ENCODE data around the gene GNAQ.

GNAQ gene

GRCh38 chr9:78072586-78073199, 41.1 kb upstream of the GNAQ start:
- no peak for TF ChIP-seq CTCF (IDR thresholded peaks at IDR 0.05; ENCODE audit: low read depth, low read length, poor library complexity, severe bottlenecking)
- TF ChIP-seq EZH2phosphoT487 (IDR thresholded peaks at IDR 0.05; ENCODE audit: borderline replicate concordance, low read length) = no peak
- H3K4me1 ChIP-seq (ENCODE audit: control insufficient read depth, low read length) = peaks cover 3% of the 10 kb centered on the region
- no peak overlapping the region for H3K4me3 ChIP-seq (ENCODE audit: low read length)
- H3K27me3 ChIP-seq (ENCODE audit: control insufficient read depth, low read length) = no peaks in the 10 kb centered on the region
- no peak overlapping the region for H3K4me2 ChIP-seq (ENCODE audit: low read length)
- H3K79me2 ChIP-seq (ENCODE audit: control insufficient read depth, low read length) = no peaks in the 10 kb centered on the region
- no peaks in the 10 kb centered on the region for H4K20me1 ChIP-seq (ENCODE audit: control insufficient read depth, insufficient read depth, low read depth, low read length)
- no peaks in the 10 kb centered on the region for H3K9me3 ChIP-seq (ENCODE audit: control insufficient read depth, insufficient read depth, low read length)
- H3K9me2 ChIP-seq (replicated peaks; ENCODE audit: control insufficient read depth, low read length) = no peaks in the 10 kb centered on the region; the same call in 1 of the 2 replicates
- H3F3A ChIP-seq (ENCODE audit: control insufficient read depth, insufficient read depth) = no peaks in the 10 kb centered on the region
- H3K36me3 ChIP-seq (ENCODE audit: control insufficient read depth, low read length) = no peaks in the 10 kb centered on the region
- H3K27ac ChIP-seq (ENCODE audit: low read depth, low read length) = no peak overlapping the region

- no peaks in the 10 kb centered on the region for H3F3A ChIP-seq (ENCODE audit: control insufficient read depth, insufficient read depth)
- no peaks in the 10 kb centered on the region for H3K27me3 ChIP-seq (ENCODE audit: control insufficient read depth, low read length)
- no peaks in the 10 kb centered on the region for H3K79me2 ChIP-seq (ENCODE audit: control insufficient read depth, low read length)
- no peaks in the 10 kb centered on the region for H3K9me3 ChIP-seq (ENCODE audit: control insufficient read depth, insufficient read depth, low read length)
- no peak overlapping the region for H3K4me3 ChIP-seq (ENCODE audit: low read length)
- H3K36me3 ChIP-seq (ENCODE audit: control insufficient read depth, low read length) = no peaks in the 10 kb centered on the region
- H3K27ac ChIP-seq (ENCODE audit: low read depth, low read length) = no peak overlapping the region
- peaks cover 3% of the 10 kb centered on the region for H3K4me1 ChIP-seq (ENCODE audit: control insufficient read depth, low read length)
- H3K9me2 ChIP-seq (replicated peaks; ENCODE audit: control insufficient read depth, low read length) = no peaks in the 10 kb centered on the region; the same call in 1 of the 2 replicates
- H3K4me2 ChIP-seq (ENCODE audit: low read length) = no peak overlapping the region
- H4K20me1 ChIP-seq (ENCODE audit: control insufficient read depth, insufficient read depth, low read depth, low read length) = no peaks in the 10 kb centered on the region
- no peak for TF ChIP-seq EZH2phosphoT487 (IDR thresholded peaks at IDR 0.05; ENCODE audit: borderline replicate concordance, low read length)
- no peak for TF ChIP-seq CTCF (IDR thresholded peaks at IDR 0.05; ENCODE audit: low read depth, low read length, poor library complexity, severe bottlenecking)
Measured at GRCh38 chr9:78070521-78070920, 38.9 kb upstream of the GNAQ start.

GRCh38 chr9:78064075-78064474, 32.5 kb upstream of the GNAQ start:
- TF ChIP-seq CTCF (IDR thresholded peaks at IDR 0.05; ENCODE audit: low read depth, low read length, poor library complexity, severe bottlenecking) = no peak
- no peak overlapping the region for H3K27ac ChIP-seq (ENCODE audit: low read depth, low read length)
- H3K9me2 ChIP-seq (replicated peaks; ENCODE audit: control insufficient read depth, low read length) = no peaks in the 10 kb centered on the region
- H3K79me2 ChIP-seq (ENCODE audit: control insufficient read depth, low read length) = no peaks in the 10 kb centered on the region
- no peaks in the 10 kb centered on the region for H3K27me3 ChIP-seq (ENCODE audit: control insufficient read depth, low read length)
- H3K9me3 ChIP-seq (ENCODE audit: control insufficient read depth, insufficient read depth, low read length) = no peaks in the 10 kb centered on the region
- H3K36me3 ChIP-seq (ENCODE audit: control insufficient read depth, low read length) = no peaks in the 10 kb centered on the region
- H3K4me3 ChIP-seq (ENCODE audit: low read length) = no peak overlapping the region
- H4K20me1 ChIP-seq (ENCODE audit: control insufficient read depth, insufficient read depth, low read depth, low read length) = no peaks in the 10 kb centered on the region
- H3F3A ChIP-seq (ENCODE audit: control insufficient read depth, insufficient read depth) = no peaks in the 10 kb centered on the region
- H3K4me1 ChIP-seq (ENCODE audit: control insufficient read depth, low read length) = no peaks in the 10 kb centered on the region
- no peak overlapping the region for H3K4me2 ChIP-seq (ENCODE audit: low read length)

Measured in DOHH2 (cell line).